ENCODE measurements around the gene TTF1.
A peak's percentile ranks its signal among the peaks of the same experiment; 100 is the strongest.

TTF1 gene

DNA sequence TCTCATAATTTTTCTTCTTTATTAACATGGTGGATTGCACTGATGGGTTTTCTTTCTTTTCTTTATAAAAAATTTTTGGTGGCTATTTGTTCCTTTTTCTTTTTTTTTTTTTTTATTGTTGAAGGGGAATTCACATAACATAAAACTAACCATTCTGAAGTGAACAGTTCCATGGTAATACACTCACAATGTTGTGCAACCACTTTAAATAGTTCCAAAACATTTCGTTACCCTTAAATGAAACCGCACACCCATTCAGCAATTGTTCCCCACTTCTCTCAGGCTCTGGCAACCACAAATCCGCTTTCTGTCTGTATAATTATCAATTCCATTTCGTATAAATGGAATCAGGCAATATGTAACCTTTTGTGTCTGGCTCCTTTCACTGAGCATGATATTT, 40.2 kb downstream of the TTF1 start:
- DNase-seq (ENCODE audit: low spot score) (no peak), FAIRE-seq (no peak)

DNA sequence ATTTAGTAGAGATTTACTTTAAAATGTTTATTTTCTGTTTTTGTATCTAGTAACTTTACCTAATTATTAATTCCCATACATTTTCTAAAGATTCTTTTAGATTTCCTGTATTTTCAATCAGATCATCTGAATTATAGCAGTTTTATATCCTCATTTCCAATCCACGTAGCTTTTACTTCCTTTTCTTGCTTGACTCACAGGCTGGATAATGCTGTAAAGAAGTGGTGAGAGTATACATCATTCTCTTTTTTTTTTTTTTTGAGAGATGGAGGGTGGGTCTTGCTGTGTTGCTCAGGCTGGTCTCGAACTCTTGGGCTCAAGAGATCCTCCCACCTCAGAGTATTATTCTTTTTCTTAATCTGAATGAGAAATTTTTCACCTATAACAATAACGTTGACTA, 40.7 kb downstream of the TTF1 start:
- no peak for FAIRE-seq
- no peak for DNase-seq (ENCODE audit: low spot score)

DNA sequence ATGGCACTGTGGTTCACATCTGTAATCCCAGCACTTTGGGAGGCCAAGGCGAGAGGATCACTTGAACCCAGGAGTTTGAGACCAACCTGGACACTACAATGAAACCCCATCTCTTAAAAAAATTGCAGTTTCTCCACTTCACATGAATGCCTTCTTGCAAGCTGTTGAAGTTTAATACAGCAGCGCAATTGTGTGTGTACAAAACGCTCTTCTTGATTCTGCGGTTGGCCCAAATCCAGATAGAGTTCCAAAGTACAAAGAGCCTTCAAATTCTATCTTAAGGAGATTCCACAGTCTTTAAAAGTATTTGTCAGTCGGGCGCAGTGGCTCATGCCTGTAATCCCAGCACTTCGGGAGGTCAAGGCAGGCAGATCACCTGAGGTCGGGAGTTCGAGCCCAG, 42.6 kb downstream of the TTF1 start:
- FAIRE-seq (no peak), DNase-seq (ENCODE audit: low spot score) (no peak)

DNA sequence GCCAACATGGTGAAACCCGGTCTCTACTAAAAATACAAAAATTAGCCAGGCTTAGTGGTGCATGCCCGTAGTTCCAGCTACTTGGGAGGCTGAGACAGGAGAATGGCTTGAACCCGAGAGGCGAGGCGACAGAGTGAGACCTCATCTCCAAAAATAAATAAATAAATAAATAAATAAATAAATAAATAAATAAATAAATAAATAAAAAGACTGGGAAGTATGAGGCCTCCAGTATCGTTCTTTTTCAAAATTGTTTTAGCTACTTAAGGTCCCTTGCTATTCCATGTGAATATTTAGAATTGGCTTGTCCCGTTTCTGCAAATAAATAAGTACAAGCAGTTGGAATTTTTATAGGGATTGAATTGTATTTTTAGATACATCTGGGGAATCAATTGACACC, 48.9 kb downstream of the TTF1 start:
- DNase-seq (ENCODE audit: low spot score) = no peak
- no peak for FAIRE-seq

DNA sequence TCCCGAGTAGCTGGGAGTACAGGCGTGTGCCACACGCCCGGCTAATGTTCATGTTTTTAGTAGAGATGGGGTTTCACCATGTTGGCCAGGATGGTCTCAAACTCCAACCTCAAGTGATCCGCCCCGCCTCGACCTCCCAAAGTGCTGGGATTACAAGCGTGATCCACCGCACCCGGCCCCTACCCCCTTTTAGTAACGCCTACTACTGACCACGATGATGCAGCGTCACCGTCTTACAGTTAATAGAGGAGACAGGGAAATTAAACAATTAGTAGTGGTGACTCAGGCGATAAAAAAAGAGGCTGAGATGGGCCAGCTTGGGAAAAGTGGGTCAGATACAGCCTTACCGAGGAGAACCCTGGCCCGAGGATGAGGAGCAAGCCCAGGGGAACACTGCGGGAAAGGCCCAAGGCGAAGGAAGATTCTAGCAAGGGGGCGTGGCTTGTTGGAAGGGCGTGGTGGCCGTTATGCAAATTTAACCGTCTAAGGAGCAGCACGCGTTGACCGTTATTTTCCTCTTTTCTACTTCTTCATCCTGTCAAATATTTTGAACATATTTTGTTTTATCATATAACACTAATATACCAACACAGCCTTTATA, 50.2 kb downstream of the TTF1 start:
- no peak for FAIRE-seq
- DNase-seq (ENCODE audit: low spot score) = no peak

DNA sequence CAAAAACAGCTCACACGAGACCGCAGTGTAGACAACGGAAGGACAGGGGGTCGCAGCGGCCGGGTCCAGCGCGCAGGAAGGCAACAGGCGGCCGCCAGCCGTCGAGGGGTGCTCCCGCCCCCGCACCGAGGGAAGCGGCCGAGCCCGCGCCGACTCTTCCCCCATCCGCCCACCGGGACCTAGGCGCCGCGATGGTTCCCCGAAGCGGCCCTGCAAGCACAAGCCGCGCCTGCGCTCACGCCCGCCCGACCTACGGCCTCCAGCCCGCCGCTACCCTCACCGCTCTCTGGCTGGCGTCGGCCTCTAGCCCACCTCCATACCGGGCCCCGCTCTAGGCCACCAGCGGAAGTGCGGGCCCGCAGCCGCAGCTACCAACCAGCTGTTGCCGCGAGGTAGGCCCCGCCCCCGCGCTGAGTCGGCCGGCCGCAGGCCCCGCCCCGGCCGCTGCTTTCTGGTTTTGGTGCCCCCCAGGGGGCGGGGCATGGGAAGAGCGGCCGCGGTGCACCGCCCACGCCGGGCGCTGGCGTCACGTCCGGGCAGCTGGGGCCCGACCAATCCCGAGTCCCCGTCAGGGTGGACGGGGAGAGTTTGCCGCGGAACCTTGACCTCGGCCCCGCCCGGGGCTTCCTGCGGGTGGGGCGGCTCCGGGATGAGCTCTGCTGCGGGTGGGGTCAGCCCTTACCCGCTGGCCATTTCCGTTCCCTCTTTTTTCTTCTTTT, 51.8 kb downstream of the TTF1 start, which contains the start of gene SETX:
Gene SETX (minus strand): TSS at position 350 of the 719 bp plus-strand sequence. CDS start 5,558 bp downstream, outside the sequence.
- DNase-seq (ENCODE audit: low spot score) (peak; percentile 94), FAIRE-seq (peak; percentile 44)

DNA sequence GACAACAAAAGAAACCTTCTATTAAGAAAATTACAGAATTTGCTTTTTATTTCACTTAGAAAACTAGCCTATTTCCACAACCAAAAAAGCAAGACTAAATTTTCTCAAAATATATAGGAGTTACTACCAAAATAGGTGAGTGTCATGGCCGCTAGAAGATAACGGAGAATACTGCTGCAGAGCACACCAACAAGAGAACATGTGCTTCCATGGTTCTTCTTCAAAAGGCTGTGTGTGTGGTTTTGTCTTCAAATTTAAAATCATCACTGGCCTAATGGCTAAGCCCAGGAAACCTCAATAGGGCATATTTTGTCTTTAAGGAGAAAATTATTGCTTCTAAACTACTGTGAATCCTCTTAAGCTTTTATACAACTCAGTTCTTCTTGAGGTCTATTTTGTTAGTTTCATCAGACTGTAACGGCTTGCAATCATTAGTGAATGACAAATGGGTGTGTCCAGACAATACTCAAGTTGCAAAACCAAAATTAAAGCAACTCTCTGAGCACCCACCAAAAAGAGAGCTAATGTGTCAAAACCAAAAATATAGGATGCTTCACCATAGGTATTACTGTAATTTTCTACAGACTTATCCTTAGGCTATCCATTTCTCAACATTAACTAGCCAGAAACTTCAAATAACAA, 55.1 kb downstream of the TTF1 start:
- FAIRE-seq (no peak), DNase-seq (ENCODE audit: low spot score) (no peak)

DNA sequence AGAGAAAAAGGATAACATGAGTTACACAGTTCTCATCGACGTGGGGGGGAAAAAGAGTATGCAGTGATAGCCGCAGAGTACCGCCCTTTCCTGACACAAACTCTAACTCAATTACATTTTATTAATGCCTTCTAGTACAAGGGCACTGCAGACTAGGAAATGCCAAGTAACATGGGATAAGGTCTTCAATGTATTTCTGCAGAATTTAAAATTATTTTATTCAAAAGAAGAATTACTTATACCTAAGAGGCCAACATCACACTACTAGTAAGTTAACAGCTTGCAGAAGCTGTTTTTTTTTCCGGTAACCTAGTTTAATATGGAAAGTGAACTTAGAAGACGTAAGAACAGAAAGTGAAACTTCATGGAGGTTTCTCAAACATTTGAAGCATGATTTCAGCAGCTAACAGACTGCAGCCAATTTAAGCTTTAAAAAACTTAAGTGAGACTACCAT, 55.8 kb downstream of the TTF1 start:
- DNase-seq (ENCODE audit: low spot score) (no peak), FAIRE-seq (no peak)

DNA sequence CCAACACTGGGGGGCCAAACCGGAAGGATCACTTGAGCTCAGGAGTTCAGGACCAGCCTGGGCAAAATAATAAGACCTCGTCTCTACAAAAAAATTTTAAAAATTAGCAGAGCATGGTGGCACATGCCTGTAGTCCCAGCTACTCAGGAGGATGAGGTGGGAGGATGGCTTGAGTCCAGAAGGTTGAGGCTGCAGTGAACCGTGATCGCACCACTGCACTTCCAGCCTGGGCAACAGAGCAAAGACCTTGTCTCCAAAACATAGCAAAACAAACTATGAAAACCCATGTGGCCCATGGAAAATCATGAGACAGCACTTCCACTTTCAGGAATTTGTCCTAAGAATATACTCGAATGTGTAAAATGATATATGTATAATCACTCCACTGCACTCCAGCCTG, 58.0 kb downstream of the TTF1 start:
- FAIRE-seq = no peak
- peak; percentile 39 for DNase-seq (ENCODE audit: low spot score)

DNA sequence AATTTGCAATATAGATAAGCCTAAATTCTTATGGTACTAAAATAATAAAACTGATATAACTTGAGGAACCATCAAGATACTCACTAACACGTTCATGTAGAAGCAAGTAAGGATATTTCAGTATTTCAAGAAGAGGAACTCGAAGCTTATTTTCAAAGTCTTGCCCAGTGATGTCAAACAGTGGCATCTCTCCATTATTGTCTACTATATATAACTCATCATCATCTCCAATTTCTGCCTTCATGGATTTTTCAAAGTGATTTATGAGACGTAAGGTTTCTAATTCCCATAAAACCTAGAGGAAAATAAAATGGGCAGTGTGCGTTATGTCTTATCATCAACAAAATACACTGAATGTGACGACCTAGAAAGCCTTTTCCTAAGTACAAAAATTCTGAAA, 60.5 kb downstream of the TTF1 start:
- FAIRE-seq (no peak), DNase-seq (ENCODE audit: low spot score) (no peak)

DNA sequence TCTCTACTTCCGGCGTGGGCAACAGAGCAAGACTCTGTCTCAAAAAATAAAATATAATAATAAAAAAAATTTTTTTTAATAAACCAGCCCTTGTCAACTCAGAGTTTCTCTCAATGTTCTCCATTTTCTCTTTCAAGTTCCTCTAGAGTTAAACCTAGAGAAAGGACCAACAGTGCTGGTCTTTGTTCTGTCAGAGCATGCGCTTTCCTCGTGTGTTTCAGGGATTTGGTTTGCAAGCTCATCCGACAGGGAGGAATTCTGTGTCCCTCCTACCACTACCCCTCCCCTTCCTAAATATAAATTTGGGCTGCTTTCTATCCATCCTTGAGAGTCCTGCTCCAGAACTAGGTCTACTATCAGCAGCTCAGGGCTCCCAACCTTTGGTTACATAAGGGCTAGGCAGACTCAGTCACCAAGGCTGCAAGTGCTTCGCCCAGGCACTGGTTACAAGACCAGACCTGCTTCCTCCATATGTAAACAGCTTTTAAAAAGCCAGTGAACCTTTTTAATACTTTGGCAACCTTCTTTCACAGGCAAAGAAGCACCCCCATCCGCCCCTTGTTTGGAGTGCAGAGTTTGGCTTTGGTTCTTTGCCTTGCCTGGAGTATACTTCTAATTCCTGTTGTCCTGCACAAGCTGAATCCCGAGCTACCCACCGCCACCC, 65.3 kb downstream of the TTF1 start:
- DNase-seq (ENCODE audit: low spot score) = no peak
- no peak for FAIRE-seq

DNA sequence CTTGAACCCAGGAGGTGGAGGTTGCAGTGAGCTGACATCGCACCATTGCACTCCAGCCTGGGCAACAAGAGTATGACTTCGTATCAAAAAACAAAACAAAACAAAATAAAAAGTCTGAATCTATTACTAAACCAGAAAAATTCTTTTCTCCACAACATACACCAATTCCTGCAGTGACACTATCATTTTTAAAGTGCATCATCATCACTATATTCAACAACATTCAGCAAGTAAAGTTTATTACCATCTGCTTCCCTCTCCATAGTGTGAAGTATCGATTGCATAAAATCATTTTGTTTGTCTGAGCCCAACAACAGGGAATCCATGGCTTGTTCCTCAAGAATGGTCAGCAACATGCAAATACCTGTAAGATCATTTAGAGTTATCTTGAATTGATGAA, 72.3 kb downstream of the TTF1 start:
- no peak for FAIRE-seq
- no peak for DNase-seq (ENCODE audit: low spot score)

DNA sequence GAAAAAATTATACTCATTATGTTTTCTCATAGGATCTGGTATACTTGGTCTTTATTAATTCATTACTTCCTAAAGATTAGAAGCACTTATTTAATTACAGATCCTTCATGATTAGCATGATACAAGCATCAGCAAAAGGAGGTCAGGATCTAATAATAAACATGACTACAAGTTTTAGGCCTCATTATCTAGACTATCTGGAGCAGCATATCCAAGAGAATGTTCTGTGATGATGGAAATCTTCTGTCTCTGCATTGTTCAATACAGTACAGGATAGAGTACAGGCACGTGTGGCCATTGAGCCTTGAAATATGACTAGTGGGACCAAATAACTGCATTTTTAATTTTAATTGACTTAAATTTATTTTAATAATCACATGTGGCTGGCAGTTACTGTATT, 73.1 kb downstream of the TTF1 start:
- FAIRE-seq (no peak), DNase-seq (ENCODE audit: low spot score) (no peak)

DNA sequence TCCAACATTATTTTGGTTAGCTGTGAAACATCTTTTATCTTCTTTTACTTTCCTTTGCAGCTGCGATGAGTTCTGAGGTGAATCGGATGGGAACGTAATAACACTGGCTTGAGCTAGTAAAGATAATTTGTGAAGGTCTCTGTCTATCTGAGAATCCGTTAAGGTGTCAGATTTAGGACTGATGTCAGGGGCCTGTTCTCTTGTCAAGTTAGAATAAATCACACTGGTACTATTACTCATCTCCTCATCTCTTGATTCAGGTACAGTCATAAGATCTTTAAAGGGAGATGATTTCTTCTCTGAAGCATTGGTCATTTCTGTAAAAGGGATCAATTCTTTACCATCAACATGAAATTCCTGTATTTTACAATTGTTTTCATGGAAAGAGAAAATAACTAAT, 78.1 kb downstream of the TTF1 start:
- DNase-seq (ENCODE audit: low spot score) (no peak), FAIRE-seq (no peak)

DNA sequence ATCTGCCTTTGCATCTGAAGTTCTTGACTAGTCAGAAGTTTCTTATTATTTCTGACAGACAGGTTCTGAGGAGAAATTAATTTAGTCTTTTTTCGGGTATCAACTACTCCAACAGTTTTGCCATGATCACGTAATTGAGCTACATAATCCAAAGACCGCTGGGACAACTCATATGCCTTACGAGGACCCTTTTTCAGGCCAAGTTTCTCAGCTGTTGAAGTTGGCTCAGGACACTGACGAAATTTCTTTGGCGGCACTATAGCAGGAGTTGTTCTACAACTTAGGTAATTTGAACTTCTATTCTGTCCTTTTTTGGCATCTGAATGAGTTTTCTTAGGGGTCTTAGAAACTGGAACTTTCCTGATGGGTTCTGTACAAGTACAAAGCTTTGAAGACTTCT, 79.1 kb downstream of the TTF1 start:
- no peak for FAIRE-seq
- no peak for DNase-seq (ENCODE audit: low spot score)

All from RCC 7860 (cell line).